NK-92 (cell line): Measurements from ENCODE around the gene VANGL1.

Experiments
- DNase-seq: peaks from one replicate; lab custom pipeline; 2025; ENCODE audit not compliant: unreplicated experiment; lab: John Stamatoyannopoulos, UW

VANGL1 gene

DNA sequence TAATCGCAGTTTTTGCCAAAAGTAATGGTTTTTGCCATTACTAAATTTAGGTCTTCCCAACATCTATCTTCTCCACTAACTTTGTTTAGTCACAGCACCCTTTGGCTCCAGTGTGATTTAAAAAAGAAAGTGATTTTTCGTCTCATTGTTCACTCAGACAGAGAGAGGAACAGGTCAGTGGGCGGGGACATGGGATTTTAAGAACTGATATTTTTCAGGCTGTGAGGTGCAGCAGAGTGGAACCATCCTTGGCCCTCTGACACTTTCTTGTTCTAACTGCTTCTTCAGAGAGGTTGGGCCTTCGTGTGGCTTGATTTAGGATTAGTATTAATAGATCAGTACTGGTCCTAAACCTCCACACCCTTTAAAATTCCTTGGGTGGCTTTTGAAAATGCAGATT, 88.0 kb downstream of the VANGL1 start:
- DNase-seq, result no peak

DNA sequence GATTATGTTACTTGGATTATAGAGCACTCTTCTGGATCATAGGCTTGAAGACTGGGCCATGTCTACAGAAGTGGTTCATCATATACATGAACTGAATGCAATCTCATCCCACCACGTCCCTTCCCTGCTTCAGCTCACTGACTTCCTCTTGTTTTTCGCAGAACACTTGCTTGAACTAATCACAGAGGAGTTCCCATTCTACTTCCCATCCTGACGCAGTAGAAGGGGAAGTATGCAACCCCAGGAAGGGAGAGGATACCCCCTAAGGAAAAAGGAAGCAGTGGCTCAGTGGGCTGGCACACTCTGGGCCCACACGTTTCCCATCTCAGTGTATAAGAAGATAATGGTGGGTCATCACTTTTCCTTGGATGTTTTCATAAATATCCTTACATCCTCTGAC, 90.5 kb downstream of the VANGL1 start:
- DNase-seq, result no peak

DNA sequence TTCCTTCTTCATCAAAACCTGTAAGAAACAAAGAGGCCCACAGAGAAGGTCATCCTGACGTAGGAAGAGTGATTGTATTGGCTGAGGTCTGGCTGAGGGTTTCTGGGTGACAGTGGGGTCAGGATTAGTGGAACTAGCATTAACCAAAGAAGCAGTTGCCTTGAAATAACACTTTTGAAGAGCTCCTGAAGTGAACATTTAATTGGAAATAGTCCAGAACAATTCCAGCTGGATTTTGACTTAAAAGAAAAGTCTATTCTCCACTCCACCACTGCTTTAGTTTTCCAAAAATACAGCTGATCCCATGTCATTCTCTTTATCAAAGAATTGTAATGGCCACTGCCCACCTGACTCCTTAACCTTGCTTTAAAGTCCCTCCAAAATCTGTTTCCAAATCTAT, 99.0 kb downstream of the VANGL1 start:
- no peak for DNase-seq

DNA sequence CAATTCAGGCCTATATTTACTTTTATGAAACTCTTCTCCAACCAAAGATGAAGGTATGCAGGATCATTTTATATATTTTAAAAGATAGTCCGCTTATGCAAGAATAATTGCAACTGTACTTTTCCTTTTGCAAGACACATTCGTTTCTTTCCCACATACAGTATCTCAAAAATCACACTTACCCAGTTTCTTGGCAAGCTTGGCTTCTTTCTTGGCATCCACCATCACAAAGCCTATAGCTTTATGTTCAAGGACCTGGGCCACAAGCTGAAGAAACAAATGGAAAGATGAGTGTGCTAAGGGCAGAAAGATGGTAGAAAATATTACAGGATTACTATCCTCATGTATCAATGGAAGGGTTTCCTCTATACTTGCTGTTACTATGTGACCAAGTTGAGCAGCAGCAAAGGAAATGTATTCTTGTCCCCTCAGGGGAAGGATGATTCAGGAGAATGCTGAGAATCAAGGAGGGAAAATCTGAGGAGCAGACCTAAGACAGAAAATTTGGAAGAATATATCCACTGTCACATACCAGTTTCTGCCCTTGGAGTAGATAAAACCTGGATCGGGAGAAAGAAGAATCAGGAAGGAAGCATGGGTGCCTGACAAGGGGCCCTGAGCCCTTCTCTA, 103.0 kb downstream of the VANGL1 start:
- no peak for DNase-seq

DNA sequence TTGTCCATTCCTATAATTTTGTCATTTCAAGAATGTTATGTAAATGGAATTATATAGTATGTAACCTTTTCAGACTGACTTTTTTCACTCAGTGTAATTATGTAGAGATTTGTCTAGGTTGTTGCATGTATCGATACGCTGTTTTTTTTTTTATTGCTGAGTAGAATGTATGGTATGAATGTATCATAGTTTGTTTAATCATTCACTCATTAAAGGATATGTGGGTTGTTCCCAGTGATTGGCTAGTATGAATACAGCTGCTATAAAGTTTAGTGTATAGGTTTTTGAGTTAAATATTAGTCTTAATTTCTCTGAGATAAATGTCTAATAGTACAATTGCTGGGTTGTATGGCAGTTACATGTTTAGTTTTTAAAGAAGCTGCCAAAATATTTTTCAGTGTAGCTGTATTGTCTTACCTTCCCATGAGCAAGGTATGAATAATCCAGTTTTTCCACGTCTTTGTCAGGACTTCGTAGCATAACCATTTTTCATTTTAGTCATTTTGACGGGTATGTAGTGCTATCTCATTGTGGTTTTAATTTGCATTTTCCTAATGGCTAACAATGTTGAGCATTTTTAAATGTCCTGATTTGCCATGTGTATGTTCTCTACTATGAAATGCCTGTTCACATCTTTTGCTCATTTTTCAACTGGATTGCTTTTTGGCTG, 104.4 kb downstream of the VANGL1 start:
- no peak for DNase-seq
